Activated CD4-positive, alpha-beta memory T cell treated with anti-CD3 and anti-CD28 coated beads, Interleukin-2, amount 10 ng/mL, durations not matched to agents 7 days and 5 days (primary cell): ENCODE data around the gene ZNF25. TPM values are rescaled to one million over a fixed set of nuclear protein-coding genes. Genes with fewer than 3 reads are reported as not detected.
"Not testable (repeated sequence)": the region's sequence is repeated elsewhere in the genome, so short reads cannot be mapped to it uniquely, and the experiment has no call there.

Experiments
- CTCF ChIA-PET: fragments of 350-600 bp; sonication (Branson Sonifier 250); formaldehyde crosslinking; loops from one replicate; lab custom pipeline; 2021; ENCODE audit warnings: antibody characterized with exemption, inconsistent platforms; lab: Charles Lee
- POLR2A ChIA-PET: fragments of 350-600 bp; sonication (Branson Sonifier 250); formaldehyde crosslinking; loops from one replicate; lab custom pipeline; 2021; ENCODE audit warnings: antibody characterized with exemption; lab: Charles Lee
- DNase-seq: peaks from one replicate; pipeline ENCODE4 v3.0.0-alpha.2; 2020
- H3K27ac Mint-ChIP-seq: one replicate; pipeline ENCODE4 v1.8.0; 2021; ENCODE audit warnings: mild to moderate bottlenecking, mixed read lengths
- H3K27me3 Mint-ChIP-seq: one replicate; pipeline ENCODE4 v1.8.0; 2021; ENCODE audit warnings: mixed read lengths
- H3K36me3 Mint-ChIP-seq: one replicate; pipeline ENCODE4 v1.8.0; 2021; ENCODE audit warnings: low read depth, mixed read lengths
- H3K4me1 Mint-ChIP-seq: one replicate; pipeline ENCODE4 v1.8.0; 2021; ENCODE audit warnings: mixed read lengths
- H3K4me3 Mint-ChIP-seq: one replicate; pipeline ENCODE4 v1.8.0; 2021; ENCODE audit warnings: mild to moderate bottlenecking, mixed read lengths
- H3K9me3 Mint-ChIP-seq: one replicate; pipeline ENCODE4 v1.8.0; 2021; ENCODE audit warnings: mixed read lengths
- total RNA-seq, 2 experiments: library from RNA; stranded (reverse); gene quantifications; one replicate each; pipeline ENCODE4 v1.2.3, GENCODE V29; 2021

The ZNF25 gene
- 1 to 10 TPM; 7.0 TPM for total RNA-seq

DNA sequence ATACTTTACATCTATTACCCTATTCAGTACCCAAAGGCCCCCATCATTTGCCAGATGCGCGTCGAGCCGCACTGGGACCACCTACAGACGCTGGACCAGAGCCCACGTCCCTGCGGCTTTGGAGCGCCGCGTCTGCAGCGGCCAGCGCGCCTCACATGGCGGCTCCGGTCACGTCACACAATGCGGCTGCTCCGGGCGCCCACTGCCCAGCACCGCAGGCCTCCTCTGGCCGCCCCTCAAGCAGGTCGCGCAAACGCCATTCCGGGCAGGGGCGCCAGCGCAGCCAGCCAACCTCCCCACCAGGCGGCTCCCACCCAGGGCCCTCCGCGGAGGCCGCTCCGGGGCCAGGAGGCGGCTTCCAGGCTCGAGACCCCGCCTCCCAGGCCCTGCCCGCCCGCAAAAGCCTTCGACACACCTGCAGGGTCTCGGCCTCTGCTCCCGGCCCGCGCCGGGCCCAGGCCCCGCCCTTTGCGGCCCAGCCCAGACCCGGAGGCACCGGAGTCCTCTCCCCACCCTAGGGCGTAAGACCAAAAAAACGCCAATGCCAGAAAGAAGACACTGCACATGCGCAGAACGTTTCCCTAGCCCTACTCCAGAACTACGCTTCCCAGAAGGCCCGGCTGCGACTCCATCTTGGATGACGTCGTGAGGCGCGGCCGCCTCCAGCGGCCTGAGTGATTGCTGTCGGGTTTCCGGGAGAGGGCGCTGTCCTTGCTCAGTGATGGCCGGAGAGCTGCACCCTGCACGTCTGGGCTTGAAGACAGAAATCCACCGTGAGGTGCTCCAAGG, at the start of gene ZNF25:
TSS of gene ZNF25 (minus strand) at position 557 of the 789 bp plus-strand sequence. CDS start 4,925 bp downstream, outside the sequence.
- ChIA-PET POLR2A (interaction anchor here (0.8 to 3.2 kb wide), 14 partner anchors 11 to 427 kb away, joined by 3 to 28 read pairs (median 4); partner anchors contain the start of genes ZNF248, ZNF33A and ZNF37A), CTCF (interaction anchor here (0.6 to 5.2 kb wide), 20 partner anchors 10 to 450 kb away, joined by 3 to 39 read pairs (median 4); partner anchors contain the start of genes ZNF33A and ZNF37A)
- no peaks in the 10 kb centered on the region for H3K9me3 Mint-ChIP-seq

GRCh38 chr10:38025283-38025682, 48.8 kb upstream of the ZNF25 start:
- Mint-ChIP-seq H3K9me3 (peaks cover 26% of the 10 kb centered on the region), H3K27ac (peak overlapping the region; percentile 65), H3K4me3 (no peak overlapping the region), H3K36me3 (peaks cover 98% of the 10 kb centered on the region), H3K27me3 (no peaks in the 10 kb centered on the region), H3K4me1 (peaks cover 42% of the 10 kb centered on the region)
- ChIA-PET POLR2A (interaction anchor here (1.0 kb wide), 1 partner anchor 15 kb away, joined by 3 read pairs; the partner anchor contains the start of gene ZNF33A), CTCF (no interaction called here)
- no peak for DNase-seq

More for the DNA sequence above, at the start of gene ZNF25:
- Mint-ChIP-seq H3K4me3 (peak within 1 kb of the TSS; percentile 91), H3K27ac (peak within 1 kb of the TSS; percentile 91), H3K36me3 (peaks cover 22% of the 10 kb centered on the region), H3K27me3 (no peaks in the 10 kb centered on the region), H3K4me1 (peaks cover 22% of the 10 kb centered on the region)
- peak; percentile 98 for DNase-seq

DNA sequence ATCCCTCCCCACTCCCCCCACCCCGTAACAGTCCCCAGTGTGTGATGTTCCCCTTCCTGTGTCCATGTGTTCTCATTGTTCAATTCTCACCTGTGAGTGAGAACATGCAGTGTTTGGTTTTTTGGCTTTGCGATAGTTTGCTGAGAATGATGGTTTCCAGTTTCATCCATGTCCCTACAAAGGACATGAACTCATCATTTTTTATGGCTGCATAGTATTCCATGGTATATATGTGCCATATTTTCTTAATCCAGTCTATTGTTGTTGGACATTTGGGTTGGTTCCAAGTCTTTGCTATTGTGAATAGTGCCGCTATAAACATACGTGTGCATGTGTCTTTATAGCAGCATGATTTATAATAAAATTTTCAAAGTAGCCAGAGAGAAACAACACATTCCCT, 42.7 kb upstream of the ZNF25 start:
- H3K27ac Mint-ChIP-seq, H3K4me3 Mint-ChIP-seq, H3K27me3 Mint-ChIP-seq, DNase-seq, CTCF ChIA-PET: not testable (repeated sequence)
- Mint-ChIP-seq H3K4me1 (peaks cover 15% of the 10 kb centered on the region), H3K9me3 (peaks cover 12% of the 10 kb centered on the region), H3K36me3 (peaks cover 97% of the 10 kb centered on the region)
- POLR2A ChIA-PET, result interaction anchor here (1.0 kb wide), 1 partner anchor 44 kb away, joined by 3 read pairs; no protein-coding TSS in a partner anchor

- ChIA-PET POLR2A (interaction anchor here (1.3 kb wide), 1 partner anchor 39 kb away, joined by 3 read pairs; no protein-coding TSS in a partner anchor), CTCF (no interaction called here)
- peaks cover 25% of the 10 kb centered on the region for H3K4me1 Mint-ChIP-seq
- H3K4me3 Mint-ChIP-seq, result no peak overlapping the region
- peaks cover 12% of the 10 kb centered on the region for H3K9me3 Mint-ChIP-seq
- no peak overlapping the region for H3K27ac Mint-ChIP-seq
- DNase-seq, result no peak
- H3K27me3 Mint-ChIP-seq, result no peaks in the 10 kb centered on the region
- peaks cover 82% of the 10 kb centered on the region for H3K36me3 Mint-ChIP-seq
Observed at GRCh38 chr10:38016354-38016753, 39.9 kb upstream of the ZNF25 start.

DNA sequence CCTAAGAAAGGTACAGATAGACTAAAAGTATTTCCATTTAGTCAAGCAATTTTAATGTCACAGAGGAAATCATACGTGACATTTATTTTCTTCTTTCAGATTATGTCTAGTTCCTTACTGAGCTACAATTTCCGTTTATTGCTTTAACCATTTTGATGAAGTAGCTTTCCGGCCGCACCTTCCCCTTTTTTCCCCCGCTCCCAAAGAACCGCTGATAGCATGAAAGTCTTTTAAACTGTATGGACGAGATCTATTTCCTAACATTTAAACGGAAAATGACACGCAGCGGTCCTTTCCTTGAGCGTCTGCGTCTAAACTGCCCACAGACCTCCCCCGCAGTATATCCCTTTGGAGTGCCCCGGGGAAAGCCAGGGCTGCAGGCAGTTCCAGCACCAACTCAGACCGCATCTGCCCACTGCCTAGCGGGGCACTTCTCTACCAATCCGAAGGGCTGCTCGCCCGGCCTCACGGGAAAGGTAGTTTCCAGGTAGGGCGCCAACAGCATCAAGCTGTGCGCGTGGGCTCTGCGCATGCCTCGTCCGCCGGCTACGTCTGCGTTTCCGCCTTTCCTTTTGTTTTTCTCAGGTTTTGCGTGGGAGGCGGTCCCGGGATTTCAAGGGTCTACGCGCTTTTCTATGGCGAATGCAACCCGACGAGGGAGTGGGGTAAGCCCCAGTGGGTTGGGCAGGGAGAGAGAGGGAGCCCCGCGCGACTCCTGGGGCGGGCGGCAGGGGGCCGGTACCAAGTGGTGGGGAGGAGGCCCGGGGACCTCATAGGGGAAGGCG, 33.9 kb upstream of the ZNF25 start, which contains the start of gene ZNF33A:
TSS of gene ZNF33A (plus strand) at position 557 of the 785 bp plus-strand sequence. CDS start 1,667 bp downstream, outside the sequence.
- ChIA-PET POLR2A (interaction anchor here (1.0 to 1.8 kb wide), 8 partner anchors 15 to 153 kb away, joined by 3 to 28 read pairs (median 4); partner anchors contain the start of gene ZNF25), CTCF (interaction anchor here (1.3 to 4.7 kb wide), 2 partner anchors 34 to 83 kb away, joined by 5 to 39 read pairs; partner anchors contain the start of genes ZNF25 and ZNF37A)
- Mint-ChIP-seq H3K36me3 (peaks cover 28% of the 10 kb centered on the region), H3K4me3 (peak within 1 kb of the TSS; percentile 92), H3K27ac (peak within 1 kb of the TSS; percentile 98), H3K27me3 (no peaks in the 10 kb centered on the region), H3K4me1 (peaks cover 34% of the 10 kb centered on the region), H3K9me3 (no peaks in the 10 kb centered on the region)
- peak; percentile 89 for DNase-seq

GRCh38 chr10:38007991-38008390, 31.5 kb upstream of the ZNF25 start:
- Mint-ChIP-seq H3K4me3 (no peak overlapping the region), H3K36me3 (peaks cover 14% of the 10 kb centered on the region), H3K4me1 (peaks cover 24% of the 10 kb centered on the region), H3K27me3 (no peaks in the 10 kb centered on the region), H3K9me3 (no peaks in the 10 kb centered on the region), H3K27ac (no peak overlapping the region)
- no peak for DNase-seq
- ChIA-PET POLR2A (interaction anchor here (1.3 kb wide), 1 partner anchor 31 kb away, joined by 4 read pairs; the partner anchor contains the start of gene ZNF25), CTCF (interaction anchor here (0.6 kb wide), 1 partner anchor 70 kb away, joined by 3 read pairs; no protein-coding TSS in a partner anchor)

DNA sequence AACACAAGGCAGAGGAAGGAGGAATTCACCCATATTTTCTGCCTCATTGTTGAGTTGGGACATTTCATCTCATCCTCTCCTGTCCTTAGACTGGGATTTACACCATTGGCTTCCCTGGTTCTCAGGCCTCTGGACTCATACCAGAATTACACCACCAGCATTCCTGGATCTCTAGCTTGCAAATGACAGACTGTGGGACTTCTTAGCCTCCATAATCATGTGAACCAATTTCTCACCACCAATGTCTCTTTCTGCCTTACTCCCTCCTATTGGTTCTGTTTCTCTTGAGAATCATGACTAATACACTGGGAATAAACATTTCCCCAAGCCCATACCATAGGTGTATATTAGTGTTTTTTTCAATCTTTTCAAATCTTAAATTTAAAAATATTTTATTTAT, 31.1 kb upstream of the ZNF25 start:
- no peak for DNase-seq
- ChIA-PET POLR2A (interaction anchor here (1.3 kb wide), 1 partner anchor 31 kb away, joined by 4 read pairs; the partner anchor contains the start of gene ZNF25), CTCF (interaction anchor here (0.6 kb wide), 1 partner anchor 71 kb away, joined by 3 read pairs; no protein-coding TSS in a partner anchor)
- no peaks in the 10 kb centered on the region for H3K27me3 Mint-ChIP-seq
- H3K27ac Mint-ChIP-seq, result no peak overlapping the region
- peaks cover 11% of the 10 kb centered on the region for H3K36me3 Mint-ChIP-seq
- H3K9me3 Mint-ChIP-seq, result no peaks in the 10 kb centered on the region
- no peak overlapping the region for H3K4me3 Mint-ChIP-seq
- H3K4me1 Mint-ChIP-seq, result peaks cover 22% of the 10 kb centered on the region

DNA sequence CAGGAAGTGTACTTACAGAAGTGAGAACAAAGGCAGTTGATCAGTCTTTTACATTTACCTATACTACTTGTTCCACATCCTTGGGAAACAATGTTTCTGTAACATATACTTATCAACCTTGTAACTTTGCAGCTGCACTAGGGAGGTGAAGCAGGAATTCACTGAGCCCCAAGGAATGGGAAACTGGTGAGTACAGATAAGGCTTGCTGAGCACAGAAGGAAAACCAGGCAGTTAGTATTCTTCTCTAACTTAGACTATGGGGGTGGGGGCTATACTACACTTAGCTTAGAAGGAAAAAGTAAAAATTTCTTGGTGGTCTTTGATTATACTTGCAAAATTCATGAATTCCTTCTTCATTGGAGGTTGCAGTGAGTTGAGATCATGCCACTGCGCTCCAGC, 27.1 kb upstream of the ZNF25 start:
- DNase-seq, result no peak
- Mint-ChIP-seq H3K27me3 (no peaks in the 10 kb centered on the region), H3K4me1 (no peaks in the 10 kb centered on the region), H3K36me3 (no peaks in the 10 kb centered on the region), H3K27ac (no peak overlapping the region), H3K9me3 (no peaks in the 10 kb centered on the region), H3K4me3 (no peak overlapping the region)
- POLR2A ChIA-PET, result no interaction called here
- CTCF ChIA-PET, result no interaction called here

GRCh38 chr10:38003026-38003425, 26.6 kb upstream of the ZNF25 start:
- Mint-ChIP-seq H3K36me3 (no peaks in the 10 kb centered on the region), H3K27me3 (no peaks in the 10 kb centered on the region), H3K27ac (no peak overlapping the region), H3K4me1 (no peaks in the 10 kb centered on the region), H3K9me3 (no peaks in the 10 kb centered on the region), H3K4me3 (no peak overlapping the region)
- ChIA-PET CTCF (no interaction called here), POLR2A (no interaction called here)
- no peak for DNase-seq

DNA sequence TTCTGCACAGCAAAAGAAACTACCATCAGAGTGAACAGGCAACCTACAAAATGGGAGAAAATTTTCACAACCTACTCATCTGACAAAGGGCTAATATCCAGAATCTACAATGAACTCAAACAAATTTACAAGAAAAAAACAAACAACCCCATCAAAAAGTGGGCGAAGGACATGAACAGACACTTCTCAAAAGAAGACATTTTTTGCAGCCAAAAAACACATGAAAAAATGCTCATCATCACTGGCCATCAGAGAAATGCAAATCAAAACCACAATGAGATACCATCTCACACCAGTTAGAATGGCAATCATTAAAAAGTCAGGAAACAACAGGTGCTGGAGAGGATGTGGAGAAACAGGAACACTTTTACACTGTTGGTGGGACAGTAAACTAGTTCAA, 24.0 kb upstream of the ZNF25 start:
- DNase-seq, H3K9me3 Mint-ChIP-seq, H3K4me1 Mint-ChIP-seq, H3K27ac Mint-ChIP-seq, H3K36me3 Mint-ChIP-seq, POLR2A ChIA-PET, CTCF ChIA-PET, H3K4me3 Mint-ChIP-seq, H3K27me3 Mint-ChIP-seq: not testable (repeated sequence)

DNA sequence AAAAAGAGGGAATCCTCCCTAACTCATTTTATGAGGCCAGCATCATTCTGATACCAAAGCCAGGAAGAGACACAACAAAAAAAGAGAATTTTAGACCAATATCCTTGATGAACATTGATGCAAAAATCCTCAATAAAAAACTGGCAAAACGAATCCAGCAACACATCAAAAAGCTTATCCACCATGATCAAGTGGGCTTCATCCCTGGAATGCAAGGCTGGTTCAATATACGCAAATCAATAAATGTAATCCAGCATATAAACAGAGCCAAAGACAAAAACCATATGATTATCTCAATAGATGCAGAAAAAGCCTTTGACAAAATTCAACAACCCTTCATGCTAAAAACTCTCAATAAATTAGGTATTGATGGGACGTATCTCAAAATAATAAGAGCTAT, 22.5 kb upstream of the ZNF25 start:
- H3K9me3 Mint-ChIP-seq, H3K4me1 Mint-ChIP-seq, H3K27me3 Mint-ChIP-seq, POLR2A ChIA-PET, H3K4me3 Mint-ChIP-seq, CTCF ChIA-PET, DNase-seq, H3K27ac Mint-ChIP-seq, H3K36me3 Mint-ChIP-seq: not testable (repeated sequence)

DNA sequence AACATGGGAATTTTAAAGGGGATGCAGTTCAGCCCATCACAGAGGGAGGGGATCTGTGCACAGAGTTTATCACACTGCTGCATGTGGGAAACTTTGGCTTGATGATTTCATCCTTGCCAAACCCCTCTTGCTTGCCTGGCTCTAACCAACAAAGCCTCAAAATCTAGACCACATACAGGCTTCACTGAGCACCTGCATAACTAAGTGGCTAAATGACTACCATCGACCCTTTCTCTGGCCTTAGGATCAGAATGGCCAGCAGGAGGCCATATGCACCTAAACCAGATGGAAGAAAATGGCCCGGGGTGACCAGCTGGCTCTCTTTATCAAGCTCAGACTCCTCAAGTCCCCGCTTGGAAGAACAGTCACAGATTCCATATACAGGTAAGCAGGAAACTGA, 15.6 kb upstream of the ZNF25 start:
- ChIA-PET POLR2A (no interaction called here), CTCF (no interaction called here)
- no peaks in the 10 kb centered on the region for H3K9me3 Mint-ChIP-seq
- DNase-seq, result no peak
- H3K4me3 Mint-ChIP-seq, result no peak overlapping the region
- no peaks in the 10 kb centered on the region for H3K27me3 Mint-ChIP-seq
- H3K36me3 Mint-ChIP-seq, result no peaks in the 10 kb centered on the region
- H3K27ac Mint-ChIP-seq, result no peak overlapping the region
- H3K4me1 Mint-ChIP-seq, result peaks cover 2% of the 10 kb centered on the region
